ENCODE data around the gene KLK5.

KLK5 gene

GRCh38 chr19:50962245-50962644 lies 9.4 kb upstream of the KLK5 start:
- Histone ChIP-seq H3K36me3 (ENCODE audit: insufficient read depth) (no peaks in the 10 kb centered on the region), H4K20me1 (ENCODE audit: insufficient read depth) (no peaks in the 10 kb centered on the region), H3K9ac (no peak overlapping the region), H3K4me1 (ENCODE audit: low read depth, poor library complexity, severe bottlenecking) (no peaks in the 10 kb centered on the region), H3K27me3 (ENCODE audit: insufficient read depth, low read depth) (no peaks in the 10 kb centered on the region), H3K4me3 (IDR thresholded peaks at IDR 0.05; ENCODE audit: insufficient read depth, low read depth, low read length) (no peak overlapping the region), H3K27ac (no peak overlapping the region), H2AFZ (ENCODE audit: low read depth) (no peak overlapping the region), H3K79me2 (ENCODE audit: insufficient read depth, low read depth) (no peaks in the 10 kb centered on the region), H3K4me2 (no peak overlapping the region)
- no peak for TF ChIP-seq CTCF (conservative IDR thresholded peaks at IDR 0.05; ENCODE audit: low read depth, low read length)

DNA sequence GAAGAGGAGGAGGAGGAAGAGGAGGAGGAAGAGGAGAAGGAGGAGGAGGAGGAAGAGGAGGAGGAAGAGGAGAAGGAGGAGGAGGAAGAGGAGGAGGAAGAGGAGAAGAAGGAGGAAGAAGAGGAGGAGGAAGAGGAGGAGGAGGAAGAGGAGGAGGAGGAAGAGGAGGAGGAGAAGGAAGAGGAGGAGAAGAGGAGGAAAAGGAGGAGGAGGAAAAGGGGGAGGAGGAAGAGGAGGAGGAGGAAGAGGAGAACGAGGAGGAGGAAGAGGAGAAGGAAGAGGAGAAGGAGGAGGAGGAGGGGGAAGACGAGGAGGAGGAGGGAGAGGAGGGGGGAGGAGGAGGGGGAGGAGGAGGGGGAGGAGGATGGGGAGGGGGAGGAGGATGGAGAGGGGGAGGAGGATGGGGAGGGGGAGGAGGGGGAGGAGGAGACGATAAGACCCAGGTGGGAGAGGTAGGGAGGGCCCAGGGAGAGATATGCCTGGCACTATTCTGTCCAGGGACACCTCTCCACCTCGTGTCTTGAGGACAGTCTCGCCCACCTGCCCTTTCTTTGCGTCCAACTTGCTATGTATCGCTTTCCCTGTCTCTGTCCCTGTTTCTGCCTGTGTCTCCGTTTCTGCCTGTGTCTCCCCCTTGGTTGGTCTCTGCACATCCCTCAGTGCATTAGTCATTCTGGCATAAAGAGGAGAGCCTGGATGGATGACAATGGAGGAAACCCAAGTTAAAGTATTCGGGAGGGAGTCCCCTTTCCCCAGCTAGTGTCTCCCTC lies 7.1 kb upstream of the KLK5 start:
- Histone ChIP-seq H4K20me1 (ENCODE audit: insufficient read depth) (no peaks in the 10 kb centered on the region), H3K27me3 (ENCODE audit: insufficient read depth, low read depth) (no peaks in the 10 kb centered on the region), H2AFZ (ENCODE audit: low read depth) (no peak overlapping the region), H3K27ac (no peak overlapping the region), H3K4me1 (ENCODE audit: low read depth, poor library complexity, severe bottlenecking) (no peaks in the 10 kb centered on the region), H3K36me3 (ENCODE audit: insufficient read depth) (no peaks in the 10 kb centered on the region), H3K4me2 (no peak overlapping the region), H3K4me3 (IDR thresholded peaks at IDR 0.05; ENCODE audit: insufficient read depth, low read depth, low read length) (no peak overlapping the region), H3K9ac (no peak overlapping the region), H3K79me2 (ENCODE audit: insufficient read depth, low read depth) (no peaks in the 10 kb centered on the region)
- TF ChIP-seq CTCF (conservative IDR thresholded peaks at IDR 0.05; ENCODE audit: low read depth, low read length): no peak

- Histone ChIP-seq H3K9ac (no peak overlapping the region), H3K4me3 (IDR thresholded peaks at IDR 0.05; ENCODE audit: insufficient read depth, low read depth, low read length) (no peak overlapping the region), H3K27ac (no peak overlapping the region), H3K27me3 (ENCODE audit: insufficient read depth, low read depth) (no peaks in the 10 kb centered on the region), H3K36me3 (ENCODE audit: insufficient read depth) (no peaks in the 10 kb centered on the region), H3K79me2 (ENCODE audit: insufficient read depth, low read depth) (no peaks in the 10 kb centered on the region), H2AFZ (ENCODE audit: low read depth) (no peak overlapping the region), H4K20me1 (ENCODE audit: insufficient read depth) (no peaks in the 10 kb centered on the region), H3K4me1 (ENCODE audit: low read depth, poor library complexity, severe bottlenecking) (no peaks in the 10 kb centered on the region), H3K4me2 (no peak overlapping the region)
- TF ChIP-seq CTCF (conservative IDR thresholded peaks at IDR 0.05; ENCODE audit: low read depth, low read length): no peak
Measured at GRCh38 chr19:50957587-50957986, 4.7 kb upstream of the KLK5 start.

DNA sequence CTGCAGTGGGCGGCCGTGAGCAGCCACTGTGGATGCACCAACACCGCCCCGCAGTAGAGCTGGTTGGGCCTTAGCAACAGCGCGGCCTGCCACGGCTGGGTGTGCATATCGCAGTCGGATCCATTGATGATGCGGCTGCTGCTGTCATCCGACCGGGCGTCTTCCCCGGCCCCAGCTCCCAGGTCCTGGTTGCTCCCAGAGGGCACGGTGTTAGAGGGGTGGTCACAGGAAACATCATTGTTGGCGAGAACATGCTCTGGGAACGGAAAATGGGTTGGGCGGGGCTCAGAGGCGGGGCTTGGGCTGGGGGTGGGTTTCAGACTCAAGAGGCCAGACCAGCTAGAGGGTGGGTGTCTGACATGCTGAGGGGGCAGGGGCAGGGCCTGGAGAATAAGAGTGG lies 3.0 kb downstream of the KLK5 start:
- no peak overlapping the region for H2AFZ ChIP-seq (ENCODE audit: low read depth)
- no peaks in the 10 kb centered on the region for H3K4me1 ChIP-seq (ENCODE audit: low read depth, poor library complexity, severe bottlenecking)
- no peaks in the 10 kb centered on the region for H3K36me3 ChIP-seq (ENCODE audit: insufficient read depth)
- H3K27me3 ChIP-seq (ENCODE audit: insufficient read depth, low read depth): no peaks in the 10 kb centered on the region
- no peak overlapping the region for H3K9ac ChIP-seq
- H3K4me3 ChIP-seq (IDR thresholded peaks at IDR 0.05; ENCODE audit: insufficient read depth, low read depth, low read length): no peak overlapping the region
- no peaks in the 10 kb centered on the region for H3K79me2 ChIP-seq (ENCODE audit: insufficient read depth, low read depth)
- H4K20me1 ChIP-seq (ENCODE audit: insufficient read depth): no peaks in the 10 kb centered on the region
- no peak overlapping the region for H3K27ac ChIP-seq
- H3K4me2 ChIP-seq: no peak overlapping the region
- no peak for TF ChIP-seq CTCF (conservative IDR thresholded peaks at IDR 0.05; ENCODE audit: low read depth, low read length)

Measured in KMS-11 (cell line).